Brain pericyte (primary cell): ENCODE results near the gene CPNE8.

Experiments
- DNase-seq: peaks from one replicate; pipeline ENCODE4 v3.0.0-alpha.2; 2012; ENCODE audit warnings: low read depth, low spot score

CPNE8 gene

DNA sequence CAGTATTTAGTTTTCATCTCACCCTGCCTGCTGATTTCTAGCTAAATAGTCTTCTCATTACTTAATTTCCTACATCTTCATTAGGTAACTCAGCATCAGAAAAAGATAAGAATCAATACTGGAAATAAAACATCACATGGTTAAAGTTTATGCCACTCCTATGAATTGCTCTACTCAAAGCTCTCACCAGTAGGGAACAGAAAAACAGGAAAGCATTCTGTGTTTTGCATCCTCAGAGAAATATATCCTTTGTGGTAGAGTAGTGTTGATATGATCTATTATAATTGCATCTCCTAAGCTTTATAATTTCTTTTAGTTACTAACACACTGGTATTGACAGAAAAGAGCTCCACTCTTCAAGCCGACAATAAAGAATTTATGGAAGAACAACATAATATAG lies 9.9 kb downstream of the CPNE8 start:
- DNase-seq: no peak

DNA sequence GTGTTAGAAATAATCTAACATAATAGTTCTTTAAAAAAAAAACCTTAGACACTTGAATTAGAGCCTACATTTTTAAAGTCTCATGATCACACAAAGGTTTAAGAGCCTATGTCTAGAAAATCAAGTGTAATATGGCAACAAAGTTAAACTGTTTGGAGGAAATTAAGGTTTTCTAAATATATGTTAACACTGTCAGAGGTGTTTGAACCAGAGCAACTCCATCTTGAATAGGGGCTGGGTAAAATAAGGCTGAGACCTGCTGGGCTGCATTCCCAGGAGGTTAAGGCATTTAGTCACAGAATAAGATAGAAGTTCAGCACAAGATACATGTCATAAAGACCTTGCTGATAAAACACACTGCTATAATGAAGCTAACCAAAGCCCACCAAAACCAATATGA lies 12.4 kb downstream of the CPNE8 start:
- DNase-seq: no peak

DNA sequence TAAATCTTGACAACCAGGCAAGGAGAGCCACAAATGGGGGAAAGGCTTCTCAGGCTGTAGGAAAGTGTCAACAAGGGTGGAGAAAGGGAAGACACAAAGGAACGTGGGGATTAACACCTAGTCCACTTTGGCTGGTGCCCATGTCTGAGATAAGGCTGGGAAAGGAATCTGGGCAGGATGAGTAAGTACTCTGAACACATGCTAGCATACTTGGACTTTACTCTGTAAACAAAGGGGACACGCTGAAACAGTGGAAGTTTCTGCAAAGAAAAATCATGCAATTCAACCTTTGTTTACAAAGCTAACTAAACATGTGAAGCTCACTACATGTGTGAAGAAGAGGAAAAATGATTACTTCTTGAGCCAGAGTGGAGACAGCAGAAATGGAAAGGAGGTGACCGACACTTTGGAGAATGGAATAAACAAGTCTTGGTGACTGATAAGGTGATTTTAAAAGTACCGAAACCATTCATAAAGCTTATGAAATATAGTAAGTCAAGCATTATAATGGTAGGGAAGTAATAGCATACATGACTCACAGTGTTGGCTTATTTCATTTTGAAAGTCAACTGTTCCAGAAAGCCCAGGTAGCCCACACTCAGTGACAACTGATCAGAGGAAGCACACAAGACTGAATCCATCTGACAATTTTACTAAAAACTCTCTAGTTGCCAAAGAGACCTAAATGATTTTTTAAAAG lies 13.2 kb downstream of the CPNE8 start:
- no peak for DNase-seq

DNA sequence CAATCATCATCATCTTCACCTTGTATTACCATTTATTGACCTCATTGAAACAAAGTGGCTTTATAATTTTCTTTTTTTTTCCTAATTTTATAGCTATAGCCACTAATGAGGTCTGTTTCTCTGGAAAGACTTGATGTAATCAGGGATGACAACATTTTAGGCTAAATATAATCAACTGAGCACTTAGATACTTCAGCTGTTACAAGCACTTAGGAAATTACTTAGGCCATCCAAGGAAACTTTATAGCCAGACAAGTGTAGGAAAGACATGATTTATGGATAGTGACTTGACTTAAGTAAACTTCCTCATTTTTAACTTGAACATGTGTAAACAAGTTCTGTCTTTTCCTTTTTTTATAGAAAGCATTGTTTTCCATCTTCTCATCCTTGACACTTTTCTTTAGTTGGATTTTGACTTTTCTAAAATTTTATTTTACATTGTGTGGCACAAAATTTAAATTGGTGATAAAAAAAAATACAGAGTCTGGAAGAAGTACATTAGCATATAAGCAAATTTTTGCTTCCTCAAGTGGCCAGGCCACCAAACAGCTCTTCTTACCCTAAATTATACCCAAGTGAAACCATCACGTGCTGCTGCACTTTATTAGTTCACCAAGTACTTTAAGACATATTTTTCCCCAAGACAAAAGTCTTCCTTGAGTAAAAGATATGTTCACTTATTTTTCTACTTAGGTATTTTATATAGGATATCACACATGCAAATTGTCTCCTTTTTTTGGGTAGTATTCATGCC lies 15.1 kb downstream of the CPNE8 start:
- no peak for DNase-seq

DNA sequence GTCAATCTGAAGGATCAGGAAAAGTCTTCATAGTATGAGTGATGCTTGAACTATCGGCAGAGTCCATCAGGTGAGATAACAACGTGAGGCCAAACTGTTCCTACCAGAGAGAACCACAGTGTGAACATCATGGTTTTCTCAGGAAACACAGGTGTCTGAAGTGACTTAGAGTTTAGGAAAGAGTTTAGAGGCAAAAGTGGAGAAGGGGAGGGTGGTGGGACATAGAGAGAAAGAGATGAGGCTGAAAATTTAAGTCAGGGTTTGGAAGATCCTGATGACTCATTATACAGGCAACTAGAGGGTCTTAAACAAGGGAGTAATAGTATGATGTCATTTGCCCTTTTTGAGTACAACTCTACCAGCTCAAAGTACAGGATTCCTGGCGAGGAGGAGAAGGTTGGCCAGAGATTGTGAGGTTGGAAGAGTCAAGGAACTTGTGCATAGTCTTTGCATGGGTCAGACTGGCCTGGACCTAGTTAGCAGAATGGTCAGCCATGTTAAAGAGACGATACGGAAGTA lies 16.0 kb downstream of the CPNE8 start:
- DNase-seq: no peak

DNA sequence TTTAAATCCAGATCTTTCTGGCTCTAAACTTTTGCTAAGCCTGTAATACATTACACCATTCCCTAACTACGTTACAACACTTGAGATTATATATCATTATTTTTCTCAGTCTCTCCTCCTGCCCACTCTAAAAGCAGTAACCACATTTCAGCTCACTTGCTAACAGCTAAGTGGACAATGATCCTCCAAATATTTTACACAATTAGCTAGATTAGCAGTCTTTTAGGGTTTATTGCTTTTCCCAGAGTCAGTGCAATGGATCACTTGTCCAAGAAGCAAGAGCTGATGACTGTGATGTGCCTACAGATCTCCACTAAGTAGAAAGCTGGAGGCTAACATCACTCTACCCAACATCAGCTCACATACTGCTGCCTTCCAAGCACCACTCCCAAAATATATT lies 17.6 kb downstream of the CPNE8 start:
- no peak for DNase-seq

DNA sequence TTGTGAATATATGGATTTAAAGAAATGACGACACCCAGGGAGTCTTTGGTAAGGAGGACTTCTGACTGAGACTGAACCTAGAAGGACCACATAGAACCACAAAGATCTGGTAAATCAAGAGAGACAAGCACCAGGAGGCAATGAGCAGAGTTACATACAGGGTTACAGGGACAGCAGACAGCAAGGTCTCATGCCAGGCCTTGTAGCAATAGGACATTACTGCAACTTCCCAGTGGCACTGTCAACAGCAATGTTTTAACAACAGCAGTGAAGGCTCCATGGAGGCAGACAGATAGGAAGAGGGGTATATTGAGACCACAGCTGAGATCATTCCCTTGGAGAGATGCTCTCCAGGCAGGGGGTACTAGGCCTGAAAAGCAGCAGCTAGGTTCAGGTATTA lies 18.5 kb downstream of the CPNE8 start:
- DNase-seq: no peak

DNA sequence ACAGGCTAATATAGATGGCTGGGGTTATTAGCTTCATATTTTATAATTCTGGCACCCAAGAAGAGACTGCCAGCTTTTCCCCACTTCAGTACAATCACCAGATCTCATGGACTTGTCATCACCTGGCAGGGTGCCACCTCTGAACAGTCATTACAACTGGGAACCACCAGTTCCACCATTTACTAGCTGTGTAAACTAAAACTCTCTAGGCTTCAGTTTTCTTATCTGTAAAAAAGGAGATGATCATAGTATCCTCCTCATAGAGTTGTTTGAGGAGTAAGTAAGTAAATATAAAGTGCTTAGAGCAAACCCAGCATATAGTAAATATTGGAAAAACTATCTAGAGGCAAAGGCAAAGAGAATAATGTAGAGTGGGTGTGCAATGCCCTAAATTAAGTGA lies 19.3 kb downstream of the CPNE8 start:
- no peak for DNase-seq

DNA sequence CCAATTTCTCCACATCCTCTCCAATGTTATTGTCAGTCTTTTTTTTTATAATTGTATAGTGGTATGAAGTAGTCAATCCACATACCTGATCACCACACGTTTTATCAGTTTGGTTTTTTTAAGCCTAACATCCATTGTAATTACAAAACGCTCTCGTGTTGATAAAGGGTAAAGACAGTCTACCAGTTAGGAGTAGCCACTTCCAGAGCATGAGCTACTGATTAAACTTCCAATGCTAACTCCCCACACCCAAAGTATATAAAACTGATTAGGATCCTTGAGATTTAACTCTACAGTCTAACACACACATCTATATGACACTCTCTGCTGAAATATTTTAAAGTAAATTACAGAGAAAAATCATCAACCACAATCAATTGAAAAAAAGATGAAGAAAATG lies 20.7 kb downstream of the CPNE8 start:
- no peak for DNase-seq

DNA sequence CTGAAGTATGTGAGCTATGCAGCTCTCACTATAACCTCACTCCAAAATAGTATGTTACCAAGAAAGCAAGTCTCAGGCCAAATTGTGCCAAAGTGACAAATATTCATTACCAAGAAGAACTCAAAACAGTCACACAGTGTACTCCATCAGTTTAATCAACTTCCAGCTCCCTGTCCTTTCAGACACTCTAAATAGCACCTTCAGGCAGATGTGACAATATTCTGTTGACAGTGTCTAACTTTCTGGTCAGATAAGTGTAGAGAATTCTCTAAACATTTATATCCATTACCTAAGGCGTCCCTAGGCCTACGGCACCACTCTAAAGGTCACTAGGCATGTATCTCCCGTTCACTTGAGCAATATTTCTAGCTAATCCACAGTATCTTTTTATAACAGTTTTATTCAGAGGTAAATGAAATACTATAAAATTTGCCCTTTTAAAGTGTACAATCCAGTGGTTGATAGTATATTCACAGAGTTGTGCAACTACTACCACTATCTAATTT lies 21.7 kb downstream of the CPNE8 start:
- DNase-seq: no peak

DNA sequence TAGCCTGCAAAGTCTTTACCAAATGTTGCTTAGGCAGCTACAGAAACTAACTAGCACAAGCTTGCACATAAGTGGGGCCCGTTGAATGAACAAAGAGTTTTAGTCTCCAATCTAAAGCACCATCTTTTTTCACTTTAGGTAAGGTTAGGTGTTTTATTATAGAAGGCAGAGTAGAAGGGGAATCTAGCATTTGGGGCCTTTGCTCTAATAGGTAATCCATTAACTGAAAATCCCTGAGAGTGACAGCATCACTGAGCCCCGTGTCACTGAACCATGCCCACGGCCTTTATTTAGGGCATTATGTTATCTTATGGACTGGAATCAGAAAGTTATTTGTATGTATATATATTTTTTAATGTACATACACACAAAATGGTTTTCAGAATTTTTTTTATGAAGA lies 25.1 kb downstream of the CPNE8 start:
- DNase-seq: no peak

DNA sequence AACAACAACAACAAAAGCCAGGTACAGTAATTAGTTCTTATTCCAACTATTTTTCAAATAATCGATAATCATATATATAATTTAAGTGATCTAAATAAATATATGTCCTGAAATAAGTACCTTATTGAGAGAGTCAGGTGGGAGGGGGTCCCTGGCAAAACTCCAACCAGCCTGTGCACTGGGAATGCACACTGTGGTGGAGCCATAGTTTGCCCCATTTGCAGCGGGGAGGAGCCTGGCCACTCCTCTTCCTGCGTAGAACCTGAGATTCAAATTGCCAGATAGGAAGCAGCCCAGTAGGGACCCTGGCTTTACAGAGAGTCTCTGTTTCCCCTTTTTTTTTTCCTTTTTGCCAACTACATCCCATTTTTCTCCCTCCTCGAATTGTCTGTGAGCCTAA lies 26.4 kb downstream of the CPNE8 start:
- no peak for DNase-seq

DNA sequence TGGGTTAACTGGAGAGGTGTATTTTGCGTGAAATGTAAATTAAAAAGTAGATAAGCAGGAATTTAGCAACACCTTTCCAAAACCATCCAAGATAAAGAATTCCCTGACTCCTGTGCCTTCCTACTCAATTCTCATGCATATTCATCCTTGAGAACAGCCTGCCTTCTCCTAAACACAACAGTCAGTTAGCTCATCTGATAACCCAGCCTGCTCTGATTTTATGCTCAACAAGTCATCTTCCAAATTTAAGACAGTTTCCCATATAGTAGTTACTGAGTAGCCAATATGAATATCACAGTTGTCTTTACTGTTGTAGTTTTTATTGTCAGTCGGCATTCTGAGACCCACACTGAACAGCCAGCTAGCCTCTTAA lies 27.1 kb downstream of the CPNE8 start:
- DNase-seq: no peak

DNA sequence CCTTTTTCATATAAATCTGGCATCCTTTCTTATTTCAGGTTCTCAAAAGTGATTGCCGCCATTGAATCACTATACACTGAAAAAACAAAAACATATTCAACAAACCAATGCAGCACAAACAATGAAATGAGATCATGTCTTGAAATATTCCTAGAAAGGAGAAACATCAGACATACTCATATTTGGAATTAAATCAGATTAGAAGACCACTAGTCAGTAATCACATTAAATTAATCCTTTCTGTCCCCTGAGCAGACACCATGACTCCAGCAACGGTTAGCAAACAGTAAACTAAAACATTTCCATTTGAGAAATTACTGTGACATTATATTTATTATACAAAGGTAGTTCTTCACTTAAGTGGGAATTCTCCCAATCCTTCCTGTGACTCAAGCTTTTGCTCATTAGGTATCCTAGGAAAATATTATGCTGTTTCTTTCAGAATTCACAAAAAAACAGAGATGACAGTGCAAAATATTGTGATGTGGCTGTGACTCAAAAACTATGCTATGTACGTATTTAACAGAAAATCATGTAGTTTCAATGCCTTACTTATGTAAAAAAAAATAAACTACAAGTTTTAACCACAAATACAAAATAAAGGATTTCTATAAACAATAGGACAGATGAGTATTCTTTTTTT lies 29.7 kb downstream of the CPNE8 start:
- no peak for DNase-seq

DNA sequence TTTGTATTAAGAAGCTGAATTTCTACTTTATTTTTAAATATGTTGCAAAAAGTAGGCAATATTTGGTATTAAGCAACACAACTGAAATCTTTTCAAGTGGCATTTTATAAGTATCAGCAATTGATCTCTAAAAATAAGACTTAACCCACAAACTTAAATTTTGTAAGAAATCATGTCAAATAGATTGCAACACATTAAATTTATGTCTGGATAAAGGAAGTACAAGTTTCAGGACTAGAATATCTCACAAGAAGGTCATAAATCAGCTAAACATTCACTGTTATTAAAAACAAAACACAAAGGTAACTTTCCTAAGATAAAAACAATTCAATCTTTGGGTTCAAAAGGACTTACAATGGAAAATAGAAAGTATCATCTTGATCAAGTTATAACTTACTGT lies 32.8 kb downstream of the CPNE8 start:
- DNase-seq: no peak

DNA sequence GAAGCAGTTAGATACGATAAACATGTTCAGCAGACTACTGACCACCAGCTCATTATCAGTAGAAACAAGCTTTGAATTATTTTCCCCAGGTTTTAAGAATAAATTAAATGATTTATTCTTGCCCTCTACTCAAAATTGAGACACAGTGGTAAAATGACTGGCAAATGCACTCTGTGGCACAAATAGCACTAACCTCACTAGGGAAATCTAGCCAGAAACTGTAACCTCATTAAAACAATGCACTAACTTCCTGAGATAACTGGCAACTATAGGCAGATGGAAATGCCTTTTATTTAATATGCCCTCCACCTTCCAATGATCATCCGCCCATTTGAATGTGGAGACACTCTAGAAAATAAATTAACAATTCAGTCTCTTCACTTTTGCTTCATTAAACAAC lies 33.2 kb downstream of the CPNE8 start:
- DNase-seq: no peak

DNA sequence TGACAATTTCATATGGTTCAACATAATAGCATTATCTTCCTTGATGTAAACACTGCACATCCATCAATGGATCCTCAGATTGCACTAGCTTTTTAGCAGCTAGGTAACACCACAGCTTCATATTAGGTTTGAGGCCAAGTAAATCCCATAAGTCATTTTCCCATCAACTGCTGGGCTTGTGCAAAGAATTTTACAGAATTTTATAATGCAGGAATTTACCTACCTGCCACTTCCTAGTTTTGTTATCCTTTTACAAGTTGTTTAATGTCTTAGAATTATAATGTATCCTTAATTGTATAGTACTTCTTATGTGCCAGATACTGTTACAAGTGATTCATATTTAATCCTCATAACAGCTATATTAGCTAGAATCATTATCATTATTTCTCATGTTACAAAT lies 36.4 kb downstream of the CPNE8 start:
- DNase-seq: no peak

DNA sequence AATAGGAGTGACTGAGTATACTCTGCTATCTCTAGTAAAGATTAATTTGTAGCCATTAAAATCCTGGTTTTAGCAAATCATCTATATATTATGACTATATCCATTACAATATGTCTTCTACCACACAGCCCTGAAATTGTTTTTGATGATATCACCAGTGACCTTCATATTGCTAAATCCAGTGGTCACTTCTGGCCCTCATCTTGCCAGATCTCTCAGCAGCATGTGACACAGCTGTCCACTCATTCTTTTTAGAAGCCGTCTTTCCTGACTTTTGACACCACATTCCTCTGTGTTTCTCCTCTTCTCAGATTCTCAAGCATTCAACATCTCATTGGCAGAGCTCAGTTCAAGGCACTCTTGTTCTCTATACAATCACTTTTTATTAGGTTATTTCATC lies 54.9 kb downstream of the CPNE8 start:
- no peak for DNase-seq

DNA sequence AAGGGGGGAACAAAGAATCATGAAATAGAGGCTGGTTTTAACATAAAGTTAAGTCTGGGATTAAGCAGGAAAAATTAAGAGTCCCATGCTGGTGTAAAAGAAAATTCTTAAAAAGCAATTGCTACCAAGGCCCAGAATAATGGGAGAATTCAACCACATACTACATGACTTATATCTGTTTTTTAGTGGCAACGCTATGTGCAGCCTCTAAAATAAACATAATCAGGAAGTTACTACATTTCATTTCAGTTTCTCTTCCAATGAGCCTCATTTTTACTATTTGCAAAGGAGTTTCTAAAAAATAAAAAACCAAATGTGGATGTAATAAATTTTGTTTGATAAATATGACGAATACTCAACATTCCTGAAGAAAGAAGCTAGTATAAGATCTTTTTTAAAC lies 58.1 kb downstream of the CPNE8 start:
- DNase-seq: no peak

DNA sequence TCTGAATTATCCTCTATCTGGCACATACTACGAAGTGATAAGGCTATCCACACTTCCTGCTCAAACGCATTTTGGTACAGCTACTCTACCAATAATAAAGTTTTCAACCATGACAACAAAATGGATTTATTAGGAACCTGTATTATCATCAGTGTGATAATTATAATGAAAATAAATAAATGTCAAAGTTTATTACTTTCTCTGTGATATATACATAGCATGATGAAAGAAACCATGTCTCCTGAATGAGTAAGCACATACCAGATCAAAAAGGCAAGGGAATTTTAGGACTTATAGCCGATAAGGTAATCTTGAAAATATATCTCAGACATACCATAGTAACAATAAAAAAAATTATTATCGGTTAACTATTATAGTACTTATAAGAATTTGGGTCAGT lies 61.1 kb downstream of the CPNE8 start:
- no peak for DNase-seq

DNA sequence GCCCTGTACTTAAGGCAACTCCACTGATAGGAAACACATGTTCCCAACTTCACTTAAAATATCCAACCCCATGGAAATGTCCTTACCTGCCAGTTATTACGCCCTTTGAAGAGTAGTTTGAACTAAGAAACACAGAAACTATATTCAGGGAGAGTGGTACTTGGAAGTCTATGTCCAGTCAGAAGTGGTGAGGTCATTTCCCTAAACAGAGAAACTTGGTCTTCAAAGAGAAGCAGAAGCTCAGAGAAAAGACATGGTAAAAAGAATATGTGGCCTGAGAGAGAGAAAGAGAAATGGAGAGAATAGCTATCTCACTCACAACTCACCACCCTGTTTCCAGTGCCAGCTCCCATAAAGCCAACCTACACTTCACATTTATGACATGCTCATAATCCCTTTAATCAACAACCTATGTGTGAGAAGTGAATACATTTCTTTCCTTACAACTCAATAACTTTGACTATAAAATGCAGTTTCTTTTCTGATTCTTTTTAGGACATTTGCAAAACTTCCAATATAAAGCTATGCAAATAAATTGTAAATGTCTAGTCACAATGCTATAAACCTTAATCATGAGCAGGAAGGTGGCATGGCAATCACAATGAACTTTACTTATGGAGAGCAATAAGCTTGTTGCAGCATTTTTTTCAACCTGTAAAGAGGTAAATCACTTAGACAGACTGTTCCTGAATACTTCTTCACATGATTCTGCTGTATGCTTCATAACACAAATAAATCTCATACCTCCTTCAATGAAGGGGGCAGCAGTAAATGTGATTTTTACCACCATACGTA lies 67.1 kb downstream of the CPNE8 start:
- DNase-seq: no peak

DNA sequence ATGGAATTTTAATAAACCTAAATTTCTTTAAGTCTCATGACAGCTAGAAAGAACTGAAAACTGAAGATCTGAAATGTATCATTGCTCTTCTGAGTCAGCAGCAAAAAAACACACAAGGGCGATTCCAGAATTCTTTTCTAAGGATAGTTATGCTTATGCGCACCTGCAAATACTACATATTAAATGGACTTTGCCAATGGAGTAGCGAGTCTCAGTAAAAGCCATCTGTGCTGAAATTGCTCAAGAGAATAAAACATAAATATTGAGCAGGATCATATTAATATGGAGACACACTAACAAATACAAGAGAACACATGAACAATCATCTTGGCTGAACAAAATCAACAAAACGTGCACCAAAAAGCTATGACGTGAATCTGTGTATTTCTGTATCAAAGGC lies 73.7 kb downstream of the CPNE8 start:
- DNase-seq: no peak
